Measurements from ENCODE around the gene TNFAIP8L1. TPM values are rescaled to one million over a fixed set of nuclear protein-coding genes. Genes with fewer than 3 reads are reported as not detected.

TNFAIP8L1 gene
- polyA plus RNA-seq, 3 donors: 2.0 to 9.2 (median 5.3) TPM

- 78 to 83% (median 79%) methylated on average over 5 of the region's 5 CpGs for WGBS, 3 donors
Measured at GRCh38 chr19:4606181-4606580, 33.1 kb upstream of the TNFAIP8L1 start.

DNA sequence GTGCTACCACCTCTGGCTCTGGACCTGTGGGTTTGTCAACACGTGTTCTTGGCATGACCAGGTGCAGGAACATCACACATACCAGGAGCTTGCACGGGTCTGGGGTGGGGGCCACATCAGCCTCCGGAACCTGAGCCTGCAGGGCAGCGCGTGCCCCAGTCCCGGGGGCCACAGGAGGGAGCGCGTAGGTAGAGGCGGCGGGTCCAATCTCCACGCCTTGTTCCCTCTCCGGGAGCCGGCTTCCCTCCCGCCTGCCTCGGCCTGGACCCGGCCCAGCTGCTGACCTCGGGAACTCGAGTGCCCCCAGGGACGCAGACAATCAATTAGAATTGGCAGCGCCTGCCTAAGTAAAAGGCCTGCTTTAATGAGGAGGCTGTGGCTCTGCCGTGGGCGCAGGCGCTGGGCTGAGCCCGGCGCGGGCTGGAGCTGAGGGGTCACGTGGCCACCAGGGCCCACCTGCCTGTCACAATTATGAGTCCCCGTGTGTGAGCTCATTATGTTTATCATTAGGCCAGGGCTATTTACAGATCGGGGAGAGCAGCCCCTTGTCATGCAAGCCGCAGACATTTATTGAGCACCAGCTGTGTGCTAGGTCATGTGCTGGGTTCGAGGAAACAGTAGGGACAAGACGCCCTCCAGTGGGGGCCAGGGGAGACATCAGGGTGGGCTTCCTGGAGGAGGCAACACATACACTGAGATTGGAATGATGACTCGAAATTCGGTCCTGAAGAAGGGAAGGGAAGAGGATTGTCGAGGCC is 32.2 kb upstream of the TNFAIP8L1 start:
- no peak overlapping the region for H3K27ac ChIP-seq (ENCODE audit: low read depth, low read length)
- WGBS, 3 donors: 12 to 13% (median 13%) methylated on average over 31 to 35 of the region's 35 CpGs

More at GRCh38 chr19:4606181-4606580, 33.1 kb upstream of the TNFAIP8L1 start:
- H3K27ac ChIP-seq (ENCODE audit: low read depth, low read length): no peak overlapping the region

GRCh38 chr19:4609878-4610511 is 29.3 kb upstream of the TNFAIP8L1 start:
- WGBS, 3 donors: 14 to 15% (median 15%) methylated on average over 14 to 15 of the region's 15 CpGs
- no peak overlapping the region for H3K27ac ChIP-seq (ENCODE audit: low read depth, low read length)

- 89 to 95% (median 94%) methylated on average over 8 of the region's 8 CpGs for WGBS, 3 donors
- no peak overlapping the region for H3K27ac ChIP-seq (ENCODE audit: low read depth, low read length)
Measured at GRCh38 chr19:4613254-4613751, 26.0 kb upstream of the TNFAIP8L1 start.

DNA sequence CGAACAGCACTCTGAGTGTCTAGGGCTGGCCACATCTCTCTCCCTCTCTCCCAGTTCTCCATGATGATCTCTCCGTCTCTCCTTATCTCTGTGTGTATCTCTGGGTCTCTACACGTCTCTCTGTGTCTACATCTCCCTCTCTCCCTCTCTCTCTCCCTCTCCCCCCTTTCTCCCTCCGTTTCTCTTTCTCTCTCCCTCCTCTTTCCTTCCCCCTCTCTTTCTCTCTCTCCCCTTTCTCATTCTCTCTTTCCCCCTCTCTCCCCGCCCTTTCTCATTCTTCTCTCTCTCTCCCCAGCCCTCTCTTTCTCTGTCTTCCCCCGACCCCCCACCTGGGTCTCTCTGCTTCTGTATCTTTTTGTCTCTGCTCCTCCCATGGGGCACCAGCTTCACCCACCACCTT is 21.3 kb upstream of the TNFAIP8L1 start:
- 27 to 53% (median 46%) methylated on average over 6 of the region's 6 CpGs for WGBS, 3 donors
- H3K27ac ChIP-seq (ENCODE audit: low read depth, low read length): no peak overlapping the region

- WGBS, 3 donors: 68 to 73% (median 71%) methylated on average over 17 of the region's 17 CpGs
- H3K27ac ChIP-seq (ENCODE audit: low read depth, low read length): no peak overlapping the region
Measured at GRCh38 chr19:4619668-4620294, 19.5 kb upstream of the TNFAIP8L1 start.

DNA sequence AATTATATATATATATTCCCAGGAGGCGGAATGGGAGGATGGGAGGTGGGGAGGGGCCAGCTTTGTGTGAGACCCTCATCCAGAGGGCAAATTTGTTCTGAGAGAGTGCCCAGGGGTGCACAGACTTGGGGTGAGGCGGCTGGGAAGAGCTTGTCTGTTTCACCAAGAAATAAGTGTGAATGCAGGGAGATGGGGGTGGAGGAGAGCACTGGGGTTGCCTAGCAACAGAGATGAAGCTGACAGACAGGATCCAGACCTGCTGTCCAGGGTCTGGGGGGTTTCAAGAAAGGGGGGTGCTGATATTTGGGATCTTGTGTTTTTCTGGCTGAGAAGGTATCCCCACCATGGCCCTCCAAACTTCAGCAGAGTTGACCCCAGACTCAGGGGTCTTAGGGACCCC is 18.6 kb upstream of the TNFAIP8L1 start:
- 36 to 73% (median 72%) methylated on average over 2 of the region's 2 CpGs for whole genome bisulfite sequencing, 3 donors
- no peak overlapping the region for H3K27ac ChIP-seq (ENCODE audit: low read depth, low read length)

DNA sequence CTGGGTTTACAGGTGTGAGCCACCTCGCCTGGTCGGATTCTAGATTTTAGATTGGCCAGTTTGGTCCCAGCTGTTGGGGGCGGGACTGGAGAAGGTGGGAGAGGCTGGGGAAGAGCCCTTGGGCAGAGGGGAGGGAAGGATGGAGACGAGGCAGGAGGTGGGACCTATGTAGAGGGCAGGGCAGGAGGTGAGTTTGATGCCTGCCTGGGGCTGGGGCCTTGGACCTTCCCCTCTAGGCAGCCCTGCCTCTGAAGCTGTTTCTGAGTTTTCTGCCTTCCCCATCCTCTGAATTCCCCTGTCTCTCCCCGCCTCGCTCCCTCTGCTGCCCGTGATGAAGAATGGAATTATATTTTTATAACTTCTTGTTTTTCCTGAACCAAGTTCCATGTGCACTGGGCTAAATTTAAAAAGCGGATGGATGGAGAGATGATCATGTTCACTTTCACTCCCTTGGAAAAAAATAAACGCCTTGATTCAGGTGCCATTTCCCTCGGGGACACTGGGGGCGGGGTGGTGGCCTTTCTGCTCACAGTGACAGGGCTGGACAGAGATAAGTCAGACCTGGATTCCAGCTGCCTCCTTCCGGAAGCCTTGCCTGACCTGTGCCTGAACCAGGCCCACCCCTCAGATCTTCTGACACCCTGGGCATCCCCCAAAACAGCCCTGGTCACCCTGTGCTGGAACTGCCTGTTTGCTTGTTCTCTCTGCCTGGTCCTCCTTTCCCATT is 16.5 kb upstream of the TNFAIP8L1 start:
- H3K27ac ChIP-seq (ENCODE audit: low read depth, low read length): no peak overlapping the region
- 35 to 49% (median 48%) methylated on average over 12 of the region's 12 CpGs for WGBS, 3 donors

DNA sequence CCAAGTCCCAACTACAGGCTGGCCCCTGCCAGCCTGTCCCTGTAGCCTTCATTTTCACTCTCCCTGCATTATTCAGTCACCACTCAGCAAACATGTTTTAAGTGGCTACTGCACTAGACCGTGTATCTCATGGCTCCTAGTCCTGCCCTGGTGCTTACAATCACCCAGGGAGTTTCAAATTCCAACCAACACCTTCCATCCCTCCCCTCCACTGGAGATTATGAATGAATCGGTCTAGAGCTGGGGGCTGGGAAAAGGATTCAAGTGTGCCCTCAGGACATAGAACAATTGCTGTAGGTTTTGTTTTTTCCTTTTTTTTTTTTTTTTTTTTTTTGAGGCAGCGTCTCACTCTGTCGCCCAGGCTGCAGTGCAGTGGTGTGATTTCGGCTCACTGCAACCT is 15.0 kb upstream of the TNFAIP8L1 start:
- no peak overlapping the region for H3K27ac ChIP-seq (ENCODE audit: low read depth, low read length)
- WGBS, 3 donors: 77 to 85% (median 82%) methylated on average over 3 to 5 of the region's 5 CpGs

DNA sequence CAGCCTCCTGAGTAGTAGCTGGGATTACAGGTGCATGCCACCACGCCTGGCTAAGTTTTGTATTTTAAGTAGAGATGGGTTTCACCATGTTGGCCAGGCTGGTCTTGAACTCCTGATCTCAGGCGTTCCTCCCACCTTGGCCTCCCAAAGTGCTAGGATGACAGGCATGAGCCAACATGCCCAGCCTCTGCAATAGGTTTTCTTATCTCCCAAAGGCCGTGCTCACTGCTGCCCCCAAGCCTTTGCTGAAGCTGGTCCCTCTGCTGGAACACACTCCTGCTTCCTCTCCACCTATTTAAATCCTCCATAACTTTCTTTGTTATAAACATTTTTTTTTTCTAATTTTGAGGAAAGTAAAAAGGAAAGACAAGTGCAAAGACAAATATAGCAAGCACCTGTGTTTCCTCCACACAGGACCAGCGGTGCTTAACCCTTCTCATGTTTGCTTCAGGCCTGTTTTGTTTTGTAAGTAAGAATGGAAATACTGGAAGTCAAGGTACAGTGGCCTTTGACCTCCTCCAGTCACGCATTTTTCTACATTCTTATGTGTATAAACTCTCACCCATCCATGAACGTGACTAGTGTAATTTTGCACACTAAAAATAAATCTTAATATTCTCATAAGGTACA is 14.5 kb upstream of the TNFAIP8L1 start:
- H3K27ac ChIP-seq (ENCODE audit: low read depth, low read length): no peak overlapping the region
- WGBS, 3 donors: 45 to 57% (median 55%) methylated on average over 6 of the region's 6 CpGs

GRCh38 chr19:4633140-4633967 is 6.0 kb upstream of the TNFAIP8L1 start:
- 27 to 38% (median 33%) methylated on average over 14 of the region's 14 CpGs for WGBS, 3 donors
- no peak overlapping the region for H3K27ac ChIP-seq (ENCODE audit: low read depth, low read length)

GRCh38 chr19:4635754-4636116 is 3.6 kb upstream of the TNFAIP8L1 start:
- 29 to 48% (median 29%) methylated on average over 11 to 13 of the region's 13 CpGs for WGBS, 3 donors
- H3K27ac ChIP-seq (ENCODE audit: low read depth, low read length): no peak overlapping the region

- WGBS, 3 donors: 0% methylated on average over 34 to 43 of the region's 43 CpGs
- H3K27ac ChIP-seq (ENCODE audit: low read depth, low read length): no peak overlapping the region
Measured at GRCh38 chr19:4636151-4636717, 3.1 kb upstream of the TNFAIP8L1 start.

DNA sequence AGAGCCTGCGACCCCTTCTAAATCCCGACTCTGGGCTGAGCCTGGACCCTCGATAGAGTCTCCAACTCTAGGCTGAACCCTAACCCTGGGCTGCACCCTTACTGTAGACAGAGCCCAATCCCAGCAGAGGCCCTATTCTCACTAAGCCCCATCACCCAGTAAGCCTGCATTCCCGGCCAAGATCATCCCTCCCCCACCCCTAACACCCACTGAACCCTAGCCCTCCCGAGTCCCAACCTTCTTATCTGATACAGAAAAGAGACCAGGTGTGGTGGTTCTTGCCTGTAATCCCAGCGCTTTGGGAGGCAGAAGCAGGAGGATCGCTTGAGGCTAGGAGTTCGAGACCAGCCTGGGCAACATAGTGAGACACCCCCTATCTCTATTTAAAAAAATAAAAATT is 2.6 kb upstream of the TNFAIP8L1 start:
- WGBS, 3 donors: 54 to 75% (median 67%) methylated on average over 8 of the region's 8 CpGs
- no peak overlapping the region for H3K27ac ChIP-seq (ENCODE audit: low read depth, low read length)

GRCh38 chr19:4638317-4638716 is 999 bp upstream of the TNFAIP8L1 start:
- H3K27ac ChIP-seq (ENCODE audit: low read depth, low read length): no peak overlapping the region
- WGBS, 3 donors: 37 to 72% (median 53%) methylated on average over 9 to 11 of the region's 11 CpGs

DNA sequence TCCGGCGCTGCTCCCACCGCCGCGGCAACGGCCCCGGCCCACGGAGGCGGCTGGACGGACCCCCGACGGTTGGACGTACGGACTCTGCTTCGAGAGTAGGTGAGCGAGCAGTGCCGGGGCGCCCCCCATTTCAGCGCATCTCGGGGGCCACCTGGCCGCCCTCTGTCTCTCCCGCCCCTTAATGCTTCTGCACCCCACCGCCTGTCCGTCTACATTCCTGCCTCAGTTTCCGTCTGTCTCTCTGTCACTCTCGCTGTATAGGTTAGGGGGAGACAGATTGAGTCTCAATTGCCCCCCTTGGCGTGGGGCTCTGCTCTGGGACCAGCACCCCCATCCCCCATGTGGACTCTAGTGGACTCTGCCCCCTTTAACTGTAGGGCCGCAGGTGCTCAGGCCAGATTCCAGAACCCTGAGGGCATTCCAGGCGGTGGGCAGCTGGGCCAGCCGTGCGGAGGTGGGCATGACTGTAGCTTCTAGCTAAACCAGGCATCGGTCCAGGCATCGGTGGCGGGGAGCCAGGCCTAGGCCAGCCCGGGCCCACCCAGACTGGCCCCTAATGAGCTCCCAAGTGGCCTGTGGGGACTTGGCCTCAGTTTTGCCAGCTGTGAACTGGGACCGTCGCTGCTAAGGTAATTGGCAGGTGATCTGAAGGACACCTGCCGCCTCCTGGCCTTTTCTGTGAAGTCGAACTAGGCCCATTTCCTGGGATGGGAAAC is 373 bp downstream of the TNFAIP8L1 start:
- H3K27ac ChIP-seq (ENCODE audit: low read depth, low read length): no peak overlapping the region
- 9 to 12% (median 12%) methylated on average over 37 to 39 of the region's 39 CpGs for WGBS, 3 donors
